NT2/D1 (cell line): Measurements from ENCODE around the gene PRPS1.

ENCODE experiments used
- SUZ12 ChIP-seq: IDR thresholded peaks from 2 replicates; pipeline ENCODE4 v1.6.1; 2011; ENCODE audit not compliant: insufficient read length, insufficient read depth; ENCODE audit errors: extremely low read depth
- YY1 ChIP-seq: IDR thresholded peaks from 2 replicates; pipeline ENCODE4 v1.6.1; 2011; ENCODE audit not compliant: insufficient read length, insufficient read depth
- ZNF274 ChIP-seq: IDR thresholded peaks from 2 replicates; pipeline ENCODE4 v1.6.1; 2011; ENCODE audit warnings: mild to moderate bottlenecking, low read depth, low read length

- TF ChIP-seq ZNF274 (no peak), SUZ12 (no peak), YY1 (no peak)
These were observed 72.0 kb downstream of the PRPS1 start for GRCh38 chrX:107700317-107700774.
